ENCODE measurements around the gene SLC2A11.

Gene SLC2A11, protein sequence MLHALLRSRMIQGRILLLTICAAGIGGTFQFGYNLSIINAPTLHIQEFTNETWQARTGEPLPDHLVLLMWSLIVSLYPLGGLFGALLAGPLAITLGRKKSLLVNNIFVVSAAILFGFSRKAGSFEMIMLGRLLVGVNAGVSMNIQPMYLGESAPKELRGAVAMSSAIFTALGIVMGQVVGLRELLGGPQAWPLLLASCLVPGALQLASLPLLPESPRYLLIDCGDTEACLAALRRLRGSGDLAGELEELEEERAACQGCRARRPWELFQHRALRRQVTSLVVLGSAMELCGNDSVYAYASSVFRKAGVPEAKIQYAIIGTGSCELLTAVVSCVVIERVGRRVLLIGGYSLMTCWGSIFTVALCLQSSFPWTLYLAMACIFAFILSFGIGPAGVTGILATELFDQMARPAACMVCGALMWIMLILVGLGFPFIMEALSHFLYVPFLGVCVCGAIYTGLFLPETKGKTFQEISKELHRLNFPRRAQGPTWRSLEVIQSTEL

GRCh38 chr22:23857606-23858483, at the start of gene SLC2A11:
TSS of gene SLC2A11 (plus strand) at chr22:23857875. CDS start at chr22:23858000, 125 bp downstream.
- DNase-seq (ENCODE audit: low read depth), result peak; percentile 86

DNA sequence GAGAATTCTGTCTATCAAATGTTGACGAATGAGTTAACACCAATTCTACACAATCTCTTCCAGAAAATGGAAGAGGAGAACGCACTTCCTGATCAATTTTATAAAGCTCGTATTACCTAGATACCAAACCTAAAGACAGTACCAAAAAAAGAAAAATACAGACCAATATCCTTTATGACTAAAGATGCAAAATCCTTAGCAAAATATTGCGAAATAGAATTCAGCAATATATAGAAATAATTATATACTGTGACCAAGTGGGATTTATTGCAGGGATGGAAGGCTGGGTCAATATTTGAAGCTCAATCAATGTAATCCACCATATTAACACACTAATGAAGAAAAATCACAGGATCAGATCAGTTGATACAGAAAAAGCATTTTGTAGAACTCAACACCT, 45.3 kb upstream of the SLC2A11 start:
- no peak for DNase-seq (ENCODE audit: low read depth)

- DNase-seq (ENCODE audit: low read depth), result no peak
Measured at GRCh38 chr22:23815541-23816155, 42.0 kb upstream of the SLC2A11 start.

DNA sequence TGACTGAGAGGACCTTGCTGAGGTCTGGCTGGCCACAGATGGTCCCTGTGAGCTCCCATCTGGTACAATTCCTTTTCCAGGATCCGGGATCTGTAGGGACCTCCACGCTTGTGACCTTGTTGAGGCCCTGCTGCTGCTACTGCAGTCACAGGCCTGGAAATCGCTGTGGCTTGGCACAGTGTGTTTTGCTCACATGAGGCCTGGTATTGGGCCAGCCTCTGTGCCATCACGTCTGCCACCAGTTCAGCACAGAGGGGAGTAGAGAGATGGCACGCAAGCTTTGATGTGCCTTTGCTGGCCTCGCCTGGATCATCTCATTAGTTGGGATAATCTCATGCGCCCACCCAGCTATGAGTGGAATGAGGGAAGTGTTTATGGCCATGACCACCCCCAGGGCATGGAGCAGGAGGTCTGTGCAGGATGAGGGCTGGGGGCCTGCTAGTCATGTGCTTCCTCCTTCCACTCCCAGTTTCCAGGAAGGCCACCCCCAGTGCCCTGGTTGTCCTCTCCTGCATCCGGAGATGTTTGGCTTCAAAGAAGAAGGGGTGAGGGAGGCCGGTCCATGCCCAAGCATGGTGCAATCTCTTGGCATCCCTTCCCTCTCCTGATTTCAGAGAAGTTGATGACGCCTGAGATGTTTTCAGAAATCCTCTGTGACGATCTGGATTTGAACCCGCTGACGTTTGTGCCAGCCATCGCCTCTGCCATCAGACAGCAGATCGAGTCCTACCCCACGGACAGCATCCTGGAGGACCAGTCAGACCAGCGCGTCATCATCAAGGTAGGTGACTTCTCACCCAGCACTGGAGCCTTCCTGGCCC, 41.3 kb upstream of the SLC2A11 start:
- no peak for DNase-seq (ENCODE audit: low read depth)

GRCh38 chr22:23817146-23817545, 40.5 kb upstream of the SLC2A11 start:
- DNase-seq (ENCODE audit: low read depth), result no peak

DNA sequence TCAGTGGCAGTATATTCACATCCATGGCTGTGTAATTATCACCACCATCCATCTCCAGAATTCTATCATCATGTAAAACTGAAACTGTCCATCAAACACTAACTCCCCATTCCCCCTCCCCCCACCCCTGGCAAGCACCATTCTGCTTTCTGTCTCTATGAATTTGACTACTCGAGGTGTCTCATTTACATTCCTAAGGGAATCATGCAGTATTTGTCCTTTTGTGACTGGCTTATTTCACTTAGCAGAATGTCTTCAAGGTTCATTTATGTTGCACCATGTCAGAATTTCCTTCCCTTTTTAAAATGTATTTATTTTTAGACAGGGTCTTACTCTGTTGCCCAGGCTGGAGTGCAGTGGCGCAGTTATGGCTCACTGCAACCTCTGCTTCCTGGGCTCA, 39.1 kb upstream of the SLC2A11 start:
- no peak for DNase-seq (ENCODE audit: low read depth)

- DNase-seq (ENCODE audit: low read depth), result no peak
Measured at GRCh38 chr22:23820748-23821211, 36.9 kb upstream of the SLC2A11 start.

DNA sequence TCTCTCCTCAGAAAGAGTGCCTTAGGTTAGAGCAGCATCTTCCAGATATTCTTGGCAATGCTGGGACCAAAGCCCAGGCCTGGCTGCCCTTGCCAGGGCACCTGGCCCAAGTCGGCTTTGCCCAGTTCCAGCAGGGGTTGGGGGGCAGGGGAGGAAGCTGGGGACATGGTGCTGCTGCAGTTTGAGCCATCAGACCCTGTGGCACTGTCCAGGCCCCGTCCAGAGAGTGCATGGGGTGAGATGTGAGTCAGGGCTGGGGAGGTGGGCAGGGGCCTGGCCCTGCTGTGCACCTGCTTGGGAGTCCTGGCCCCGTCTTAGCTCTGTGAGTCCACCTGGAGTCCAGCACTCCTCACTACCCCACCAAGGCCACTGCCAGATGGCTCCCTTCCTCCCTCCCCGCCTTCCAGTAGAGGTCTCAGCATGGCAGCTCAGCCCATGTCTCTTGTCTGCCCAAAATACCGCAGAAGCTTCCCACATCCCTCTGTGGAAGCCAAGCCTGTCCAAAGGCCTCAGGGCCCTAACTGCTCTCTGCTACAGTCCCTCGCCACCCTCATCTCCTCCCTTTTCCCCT, 35.5 kb upstream of the SLC2A11 start:
- DNase-seq (ENCODE audit: low read depth), result no peak

- DNase-seq (ENCODE audit: low read depth), result no peak
Measured at GRCh38 chr22:23823331-23823791, 34.3 kb upstream of the SLC2A11 start.

- DNase-seq (ENCODE audit: low read depth), result no peak
Measured at GRCh38 chr22:23824476-23825245, 33.0 kb upstream of the SLC2A11 start.

GRCh38 chr22:23825246-23825905, 32.3 kb upstream of the SLC2A11 start:
- no peak for DNase-seq (ENCODE audit: low read depth)

- no peak for DNase-seq (ENCODE audit: low read depth)
Measured at GRCh38 chr22:23826510-23827350, 30.9 kb upstream of the SLC2A11 start.

DNA sequence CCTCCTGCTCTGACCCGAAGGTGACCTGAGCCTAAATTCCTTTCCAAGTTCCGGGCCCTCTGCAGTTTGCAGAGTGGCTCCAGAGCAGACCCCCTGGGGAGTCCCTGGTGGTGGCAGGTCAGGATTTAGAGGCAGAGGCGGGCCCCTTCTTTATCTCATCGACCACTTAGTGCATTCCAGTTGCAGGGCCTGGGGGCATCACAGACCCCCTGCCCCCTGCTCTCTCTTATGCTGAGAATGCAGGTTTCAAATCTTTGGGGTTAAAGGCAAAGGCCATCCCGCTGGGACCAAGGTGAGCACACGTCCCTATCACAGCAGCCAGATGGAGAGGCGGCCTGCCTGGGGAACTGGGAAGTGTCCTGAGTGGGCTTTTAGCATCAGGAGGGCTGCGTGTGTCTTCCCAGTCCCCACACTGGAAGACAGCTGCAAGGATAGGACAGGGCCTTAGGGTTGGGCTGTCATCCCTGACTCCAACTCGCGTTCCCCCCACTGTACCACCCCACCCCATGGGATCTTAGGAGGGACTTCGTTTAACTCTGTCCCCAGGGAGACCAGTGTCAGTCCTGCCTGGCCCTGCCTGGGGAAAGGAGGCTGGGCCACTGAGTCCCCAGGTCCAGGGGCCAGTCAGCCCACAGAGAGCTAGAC, 30.2 kb upstream of the SLC2A11 start:
- DNase-seq (ENCODE audit: low read depth), result no peak

GRCh38 chr22:23828800-23829680, 28.6 kb upstream of the SLC2A11 start:
- no peak for DNase-seq (ENCODE audit: low read depth)

- DNase-seq (ENCODE audit: low read depth), result no peak
Measured at GRCh38 chr22:23829845-23830372, 27.8 kb upstream of the SLC2A11 start.

DNA sequence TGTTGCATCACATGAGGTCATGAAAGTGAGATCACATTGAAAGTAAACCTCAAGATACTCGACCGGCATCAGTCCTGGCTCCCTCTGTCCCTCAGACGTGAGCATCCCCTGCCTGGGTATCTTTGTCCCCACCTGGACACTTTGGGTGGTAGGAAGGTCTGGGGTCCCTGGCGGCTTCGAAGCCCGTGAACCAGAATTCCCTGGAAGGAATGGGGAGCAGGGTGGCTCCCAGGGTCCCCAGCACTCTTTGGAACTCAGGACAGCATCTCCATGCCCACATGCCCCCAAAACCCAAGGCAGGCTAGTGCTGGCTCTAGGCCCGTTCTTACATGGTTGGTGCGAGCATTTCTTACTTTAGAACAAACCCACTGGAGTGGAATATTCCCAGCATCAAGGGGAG, 26.4 kb upstream of the SLC2A11 start:
- DNase-seq (ENCODE audit: low read depth), result no peak

- DNase-seq (ENCODE audit: low read depth), result no peak
Measured at GRCh38 chr22:23831781-23832180, 25.9 kb upstream of the SLC2A11 start.
